SJCRH30 (cell line): Measurements from ENCODE around the gene TMEM164. TPM values are rescaled to one million over a fixed set of nuclear protein-coding genes. Genes with fewer than 3 reads are reported as not detected.

Experiments
- DNase-seq, 2 experiments: peaks; one replicate each; pipeline ENCODE4 v3.0.0-alpha.2; 2015 to 2020
- H3K27ac ChIP-seq: fragments of 250-450 bp; sonication (Bioruptor Pico); 2 replicates; pipeline ENCODE4 v1.5.1; 2020; ENCODE audit warnings: mild to moderate bottlenecking, moderate library complexity
- H3K27me3 ChIP-seq: fragments of 250-450 bp; sonication (Bioruptor Pico); 2 replicates; pipeline ENCODE4 v1.5.1; 2020; ENCODE audit warnings: mild to moderate bottlenecking, moderate library complexity
- H3K36me3 ChIP-seq: fragments of 250-450 bp; sonication (Bioruptor Pico); 2 replicates; pipeline ENCODE4 v1.5.1; 2020; ENCODE audit warnings: mild to moderate bottlenecking, moderate library complexity
- H3K4me1 ChIP-seq: fragments of 250-450 bp; sonication (Bioruptor Pico); 2 replicates; pipeline ENCODE4 v1.5.1; 2020; ENCODE audit warnings: mild to moderate bottlenecking, moderate library complexity
- H3K4me3 ChIP-seq: fragments of 250-450 bp; sonication (Bioruptor Pico); 2 replicates; pipeline ENCODE4 v1.5.1; 2020; ENCODE audit warnings: mild to moderate bottlenecking, moderate library complexity
- H3K9me3 ChIP-seq: fragments of 250-450 bp; sonication (Bioruptor Pico); replicated peaks from 2 replicates; pipeline ENCODE4 v1.5.1; 2020; ENCODE audit warnings: mild to moderate bottlenecking, moderate library complexity
- total RNA-seq: library from RNA; depleted of rRNA; stranded (reverse); fragments of >200 nt; shearing (Covaris generic); gene quantifications from 2 replicates; pipeline ENCODE4 v1.2.3, GENCODE V29; 2014

Gene TMEM164
- total RNA-seq, 1 experiment from 2014 or later = 22.8 TPM

- no peak overlapping the region for H3K4me3 ChIP-seq
- H3K27me3 ChIP-seq = no peaks in the 10 kb centered on the region
- no peaks in the 10 kb centered on the region for H3K9me3 ChIP-seq
- no peaks in the 10 kb centered on the region for H3K36me3 ChIP-seq
- DNase-seq = no peak
- H3K27ac ChIP-seq = no peak overlapping the region
- H3K4me1 ChIP-seq = no peaks in the 10 kb centered on the region
Observed at GRCh38 chrX:110218591-110218990, 215.7 kb downstream of the TMEM164 start.

DNA sequence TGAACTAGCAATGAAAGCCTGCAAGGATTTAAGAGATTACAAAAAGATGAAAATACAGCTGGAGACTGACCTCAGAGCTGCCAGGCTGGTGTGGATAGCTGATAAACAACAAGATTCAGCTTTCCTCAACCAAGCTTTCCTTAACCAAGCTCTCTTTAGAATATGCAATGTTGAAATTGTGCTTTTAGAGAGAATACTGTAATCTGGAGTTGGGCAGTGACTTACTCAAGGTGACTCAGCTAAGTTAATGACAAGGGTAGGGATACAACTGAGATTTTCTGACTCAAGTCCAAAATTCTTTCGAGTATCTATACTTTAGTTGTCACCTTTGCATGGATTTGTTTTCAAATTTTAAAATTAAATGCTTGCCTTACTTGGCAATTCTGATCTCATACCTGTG is 217.0 kb downstream of the TMEM164 start:
- Histone ChIP-seq H3K4me3 (no peak overlapping the region), H3K27me3 (no peaks in the 10 kb centered on the region), H3K9me3 (no peaks in the 10 kb centered on the region), H3K27ac (no peak overlapping the region), H3K4me1 (no peaks in the 10 kb centered on the region), H3K36me3 (no peaks in the 10 kb centered on the region)
- no peak for DNase-seq

GRCh38 chrX:110222497-110223257 is 219.8 kb downstream of the TMEM164 start:
- Histone ChIP-seq H3K4me3 (no peak overlapping the region), H3K36me3 (no peaks in the 10 kb centered on the region), H3K9me3 (no peaks in the 10 kb centered on the region), H3K4me1 (0 out of 2 replicates have a peak, but pooled peaks cover 6% of the 10 kb centered on the region), H3K27ac (no peak overlapping the region), H3K27me3 (no peaks in the 10 kb centered on the region)
- DNase-seq = no peak

GRCh38 chrX:110224926-110225617 is 222.2 kb downstream of the TMEM164 start:
- H3K36me3 ChIP-seq = no peaks in the 10 kb centered on the region
- no peaks in the 10 kb centered on the region for H3K27me3 ChIP-seq
- no peak overlapping the region for H3K27ac ChIP-seq
- H3K4me1 ChIP-seq = 0 out of 2 replicates have a peak, but pooled peaks cover 6% of the 10 kb centered on the region
- H3K9me3 ChIP-seq = no peaks in the 10 kb centered on the region
- DNase-seq = no peak
- H3K4me3 ChIP-seq = no peak overlapping the region

- Histone ChIP-seq H3K27ac (no peak overlapping the region), H3K4me1 (0 out of 2 replicates have a peak, but pooled peaks cover 6% of the 10 kb centered on the region), H3K4me3 (no peak overlapping the region), H3K9me3 (no peaks in the 10 kb centered on the region), H3K36me3 (no peaks in the 10 kb centered on the region), H3K27me3 (no peaks in the 10 kb centered on the region)
- peak in 1 of 2 experiments; percentile 3 for DNase-seq
Observed at GRCh38 chrX:110226931-110227330, 224.0 kb downstream of the TMEM164 start.
